GM21737 (cell line): ENCODE data around the gene OTUB1.

Source experiments
- ATAC-seq: cut with Tn5 transposase; IDR thresholded peaks from one replicate; pipeline ENCODE4 v1.9.1; 2021; ENCODE audit warnings: mild to moderate bottlenecking, moderate library complexity; ENCODE audit not compliant: unreplicated experiment

OTUB1 gene

GRCh38 chr11:64022125-64022784, 36.0 kb downstream of the OTUB1 start:
- ATAC-seq, result no peak

DNA sequence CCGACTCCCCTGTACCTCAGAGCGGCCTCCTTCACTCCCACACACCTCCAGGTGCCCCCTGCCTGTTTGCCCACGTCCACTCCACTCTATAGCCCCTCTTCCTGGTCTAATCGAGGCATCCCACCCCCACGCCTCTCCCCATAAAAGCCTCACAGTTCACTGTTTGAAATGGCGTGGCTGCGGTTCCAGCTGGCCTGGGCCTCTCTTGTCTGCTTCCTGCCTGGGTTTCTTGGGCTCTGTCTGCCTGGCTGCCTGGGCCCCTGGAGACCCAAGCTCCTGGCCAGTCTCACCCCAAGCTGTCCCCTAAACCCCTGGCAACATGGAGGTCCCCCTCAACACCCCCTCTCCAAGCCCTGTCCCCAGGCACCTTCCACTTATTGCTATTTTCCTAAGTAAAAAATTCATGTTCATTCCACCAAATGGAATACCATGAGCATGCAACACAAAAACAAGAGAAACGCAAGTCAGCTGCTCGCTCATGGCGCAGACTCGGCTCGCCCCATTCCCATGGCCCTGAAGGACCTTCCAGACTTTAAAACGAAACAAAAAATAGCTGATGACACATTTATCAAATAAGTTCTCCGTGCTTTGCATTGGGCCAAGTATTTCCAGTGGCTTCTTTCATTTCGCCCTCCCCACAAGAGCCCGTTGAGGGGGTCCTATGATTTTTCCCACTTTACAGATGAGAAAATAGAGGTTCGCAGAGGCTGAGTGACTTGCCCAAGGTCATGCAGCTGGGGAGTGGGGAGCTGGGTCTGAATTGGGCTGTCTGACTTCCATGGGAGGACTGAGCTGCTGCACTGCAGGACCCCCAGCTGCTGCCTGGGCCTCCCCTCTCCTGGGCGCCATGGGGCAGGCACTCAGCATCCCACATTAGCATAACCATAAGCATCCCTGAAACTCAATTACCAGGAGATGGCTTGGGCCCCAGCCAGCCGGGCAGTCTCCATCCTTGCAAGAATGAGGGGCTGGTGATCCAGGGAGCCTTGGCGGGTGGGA, 37.8 kb downstream of the OTUB1 start:
- ATAC-seq, result no peak

GRCh38 chr11:64025205-64025604, 39.0 kb downstream of the OTUB1 start:
- ATAC-seq, result no peak

DNA sequence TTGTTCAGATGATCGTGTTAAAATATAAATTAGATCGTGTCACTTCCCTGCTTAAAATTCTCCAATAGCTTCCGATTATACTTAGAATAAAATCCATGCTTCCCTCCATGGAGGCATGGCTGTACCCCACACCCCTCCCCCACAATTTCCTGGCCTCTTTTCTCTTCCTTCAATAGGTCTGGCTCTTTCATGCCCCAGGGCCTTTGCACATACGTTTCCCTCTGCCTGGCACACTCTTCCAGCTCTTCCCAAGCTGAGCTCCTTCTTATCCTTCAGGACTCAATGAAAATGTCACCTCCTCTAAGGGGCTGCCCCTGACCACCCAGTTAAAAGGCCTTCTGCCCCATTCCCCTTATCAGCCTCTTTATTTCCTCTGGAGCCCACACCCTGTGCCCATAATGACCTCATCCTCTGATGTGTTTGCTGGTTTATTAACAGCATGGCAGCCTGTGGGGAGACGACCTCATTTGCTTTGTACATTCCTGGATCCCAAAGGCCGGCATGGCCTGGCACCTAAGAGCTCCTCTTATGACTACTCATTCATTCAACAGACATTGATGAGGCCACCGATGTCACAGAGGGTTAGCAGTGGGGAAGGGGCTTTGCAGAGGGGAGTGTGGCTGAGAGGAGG, 40.5 kb downstream of the OTUB1 start:
- ATAC-seq, result no peak

DNA sequence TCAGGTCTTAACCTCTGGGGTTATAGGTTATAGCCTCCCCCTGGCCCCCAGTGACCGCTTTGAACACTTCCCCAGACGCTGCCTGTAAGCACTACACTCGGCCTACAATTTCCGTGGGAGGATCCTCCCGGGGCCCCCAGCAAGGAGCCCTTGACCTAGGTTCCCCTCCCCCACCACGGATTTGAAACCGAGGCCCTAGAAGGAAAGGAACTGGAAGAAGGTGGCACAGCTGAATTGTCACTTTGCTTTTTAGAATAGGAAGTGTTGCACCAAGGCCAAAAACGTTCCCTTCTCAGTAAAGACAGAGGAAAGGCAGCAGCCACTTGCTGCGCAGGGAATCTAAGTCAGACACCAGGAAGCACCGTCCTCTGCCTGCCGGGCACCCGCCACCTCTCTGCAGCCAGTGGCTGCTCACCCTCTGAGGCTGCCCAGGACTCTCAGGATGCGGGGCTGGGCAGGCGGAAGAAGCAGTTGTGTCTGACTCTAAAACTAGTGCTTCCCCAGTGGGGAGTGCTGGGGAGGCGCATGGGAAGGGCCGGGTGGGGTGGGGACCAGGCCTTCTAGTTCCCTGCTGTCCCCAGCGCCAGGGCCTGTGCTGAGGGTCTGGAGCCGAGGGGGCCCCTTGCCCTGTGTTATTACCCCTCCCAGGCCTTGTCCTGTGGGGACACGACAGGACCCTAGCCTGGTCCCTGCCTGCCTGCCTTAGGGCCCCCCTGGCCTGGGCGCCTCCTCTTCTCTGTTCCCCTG, 41.6 kb downstream of the OTUB1 start:
- no peak for ATAC-seq

DNA sequence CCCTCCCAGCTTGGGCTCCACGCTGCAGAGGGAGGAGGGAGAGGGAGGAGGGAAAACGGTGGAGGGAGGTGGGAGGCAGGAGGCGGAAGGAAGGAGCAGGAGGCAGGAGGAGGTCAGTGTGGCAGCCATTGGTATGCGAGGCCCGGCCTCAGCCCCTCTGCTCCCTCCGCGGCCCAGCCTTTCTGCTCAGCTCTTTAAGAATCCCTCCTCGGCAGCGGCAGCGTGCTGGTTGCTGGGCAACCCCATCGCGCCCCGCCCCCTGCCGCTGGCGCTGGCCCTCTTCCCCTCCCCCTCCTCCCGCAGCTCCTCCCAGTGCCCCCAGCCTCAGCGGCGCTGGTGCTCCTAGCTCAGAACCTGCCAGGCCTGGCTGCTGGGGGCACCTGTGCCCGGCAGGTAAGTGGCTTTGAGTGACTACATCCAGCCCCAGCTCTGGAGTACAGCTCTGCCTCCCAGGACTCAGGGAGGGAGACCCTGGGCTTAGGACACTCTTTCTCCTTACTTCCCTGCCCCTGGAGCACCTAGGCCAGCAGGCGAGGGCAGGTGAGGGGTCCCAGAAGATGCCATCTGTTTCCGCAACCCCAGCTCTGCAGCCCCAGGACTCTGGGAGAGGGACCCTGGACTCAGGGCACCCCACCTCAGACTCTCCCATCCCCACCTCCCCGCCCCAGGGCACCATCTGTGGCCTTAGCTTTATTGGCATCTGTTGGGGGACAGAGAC, 42.3 kb downstream of the OTUB1 start:
- no peak for ATAC-seq

- no peak for ATAC-seq
Measured at GRCh38 chr11:64029773-64030172, 43.5 kb downstream of the OTUB1 start.

- no peak for ATAC-seq
Measured at GRCh38 chr11:64031001-64031400, 44.8 kb downstream of the OTUB1 start.

- ATAC-seq, result no peak
Measured at GRCh38 chr11:64032050-64032449, 45.8 kb downstream of the OTUB1 start.

DNA sequence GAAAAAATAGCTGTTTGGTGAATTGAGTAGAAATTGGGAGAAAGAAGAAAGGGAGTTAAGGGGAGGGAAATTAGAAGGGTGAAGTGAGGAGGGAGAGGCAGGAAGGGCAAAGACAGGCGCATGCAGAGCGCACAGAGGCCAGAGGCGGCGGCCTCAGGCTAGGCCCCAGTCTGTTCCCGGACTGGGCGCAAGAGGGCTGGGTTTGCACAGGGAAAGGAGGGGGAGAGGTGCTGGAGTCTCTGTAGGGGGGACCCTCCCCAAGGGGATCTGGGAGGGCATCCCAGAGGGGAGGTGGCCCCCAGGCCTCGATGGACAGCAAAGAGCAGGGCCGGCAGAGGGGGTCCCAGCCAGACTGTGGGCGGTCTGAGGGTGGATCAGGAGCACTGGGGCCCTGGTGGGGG, 48.2 kb downstream of the OTUB1 start:
- ATAC-seq, result no peak

DNA sequence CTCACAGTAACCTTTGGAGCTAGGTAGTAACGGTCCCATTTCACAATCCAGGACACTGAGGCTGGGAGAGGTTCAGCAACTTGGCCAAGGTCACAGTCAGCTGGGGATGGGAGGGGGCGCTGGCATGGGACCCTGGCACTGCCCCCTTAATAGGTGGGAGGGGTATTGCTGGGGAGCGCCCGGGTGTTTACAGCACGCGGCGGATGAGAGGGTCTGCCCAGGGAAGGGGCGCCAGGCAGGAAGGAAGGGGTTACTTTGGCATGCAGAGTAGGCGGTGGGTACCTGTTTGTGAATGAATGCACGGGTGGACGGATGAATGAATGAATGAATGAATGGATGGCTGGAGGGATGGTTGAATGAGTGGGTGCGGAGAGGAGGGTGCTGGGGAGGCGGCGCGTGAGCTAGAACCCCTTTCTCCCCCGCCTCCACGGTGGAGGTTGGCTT, 48.9 kb downstream of the OTUB1 start:
- no peak for ATAC-seq

GRCh38 chr11:64035576-64035975, 49.3 kb downstream of the OTUB1 start, which contains the start of gene FLRT1:
Gene FLRT1 (plus strand): TSS chr11:64035931. CDS start chr11:64116268, 80,337 bp downstream.
- no peak for ATAC-seq

GRCh38 chr11:64036087-64037026, 50.1 kb downstream of the OTUB1 start:
- no peak for ATAC-seq

DNA sequence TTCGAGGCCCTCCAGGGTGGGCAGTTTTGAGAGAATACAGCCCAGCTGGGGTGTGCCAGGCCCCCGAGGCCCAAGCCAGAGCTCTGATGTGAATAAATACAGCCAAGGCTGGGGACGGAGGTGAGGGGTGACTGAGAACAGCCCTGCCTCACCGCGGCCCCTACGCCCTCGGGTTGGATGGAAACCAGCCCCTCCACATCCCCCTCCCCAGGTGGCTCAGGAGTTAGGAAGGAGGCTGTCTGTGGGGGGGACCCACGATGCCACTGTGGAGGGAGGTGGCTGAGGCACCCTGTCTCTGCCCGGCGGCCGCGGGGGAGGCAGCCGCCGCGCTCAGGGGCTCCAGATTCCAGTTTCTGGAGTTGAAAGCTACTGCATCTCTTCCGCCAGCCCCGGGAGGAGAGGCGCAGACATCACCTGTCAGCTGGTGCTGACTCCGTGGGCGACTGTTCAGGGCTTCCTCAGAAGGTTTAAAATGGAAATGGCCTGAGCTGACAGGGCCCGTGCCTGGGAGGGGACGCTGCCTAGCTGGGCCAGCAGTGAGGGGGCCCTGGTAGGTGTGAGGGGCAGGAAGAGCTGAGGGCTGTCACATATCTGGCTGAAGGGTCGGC, 50.9 kb downstream of the OTUB1 start:
- ATAC-seq, result no peak

GRCh38 chr11:64038500-64038899, 52.3 kb downstream of the OTUB1 start:
- ATAC-seq, result no peak

DNA sequence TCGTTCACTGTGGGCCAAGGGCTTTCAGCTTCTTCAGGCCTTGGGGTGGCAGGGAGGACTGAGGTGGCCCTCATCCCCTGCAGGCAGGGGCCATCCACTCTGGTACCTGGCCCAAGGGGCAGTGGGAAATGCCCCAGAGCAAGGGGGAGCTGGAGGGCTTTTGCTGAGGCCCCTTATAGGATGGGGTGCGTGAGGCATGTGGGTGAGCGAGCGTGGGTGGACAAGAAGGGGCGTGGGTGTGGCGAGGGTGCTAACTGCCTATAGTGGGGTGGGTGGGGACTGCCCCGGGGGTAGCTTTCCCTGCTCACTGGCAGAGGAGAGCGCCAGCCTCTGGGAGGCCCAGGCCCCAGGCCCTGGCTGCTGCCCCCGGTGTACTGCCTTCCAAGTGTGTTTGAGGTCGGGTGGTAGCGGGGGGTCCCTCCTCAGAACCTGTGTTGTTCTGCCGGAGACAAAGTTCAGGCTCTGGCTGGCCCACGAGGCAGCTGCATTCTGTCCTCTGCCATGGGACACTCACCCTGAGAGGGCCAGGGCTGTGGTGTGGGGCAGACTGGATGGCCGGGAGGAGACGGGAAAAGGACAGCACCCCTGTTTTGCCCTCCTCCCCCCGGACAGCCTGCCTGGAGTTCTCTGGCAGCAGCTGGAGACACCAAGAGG, 52.9 kb downstream of the OTUB1 start:
- no peak for ATAC-seq

DNA sequence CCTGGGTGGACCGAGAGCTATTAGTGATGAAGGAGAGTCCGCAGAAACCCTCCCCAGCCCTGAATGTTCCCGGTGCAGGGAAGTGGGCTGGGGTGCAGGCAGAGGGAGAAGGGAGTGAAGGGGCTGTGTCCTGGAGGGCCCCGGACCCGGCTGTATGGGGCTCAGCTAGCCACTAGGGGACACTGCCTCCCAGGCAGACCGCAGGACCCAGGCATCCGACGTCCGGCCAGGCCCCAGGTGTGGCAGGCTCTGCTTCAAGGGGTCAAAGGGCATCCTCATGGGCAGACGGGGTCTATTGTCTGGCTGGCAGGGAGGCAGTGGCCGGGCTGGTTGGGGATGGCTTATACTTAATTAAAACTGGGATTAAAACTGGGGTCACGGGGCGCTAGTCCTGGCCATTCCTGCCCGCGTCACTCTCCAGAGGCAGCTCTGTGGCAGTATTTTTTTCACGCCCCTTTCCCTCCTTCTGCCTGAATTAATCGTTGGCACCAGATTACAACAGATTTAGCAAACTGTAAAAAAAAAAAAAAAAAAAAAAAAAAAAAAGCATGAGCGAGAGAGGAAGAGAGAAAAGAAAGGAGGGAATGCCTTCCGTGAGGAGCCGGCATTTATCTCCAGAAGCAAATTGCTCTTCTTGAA, 54.6 kb downstream of the OTUB1 start:
- no peak for ATAC-seq

DNA sequence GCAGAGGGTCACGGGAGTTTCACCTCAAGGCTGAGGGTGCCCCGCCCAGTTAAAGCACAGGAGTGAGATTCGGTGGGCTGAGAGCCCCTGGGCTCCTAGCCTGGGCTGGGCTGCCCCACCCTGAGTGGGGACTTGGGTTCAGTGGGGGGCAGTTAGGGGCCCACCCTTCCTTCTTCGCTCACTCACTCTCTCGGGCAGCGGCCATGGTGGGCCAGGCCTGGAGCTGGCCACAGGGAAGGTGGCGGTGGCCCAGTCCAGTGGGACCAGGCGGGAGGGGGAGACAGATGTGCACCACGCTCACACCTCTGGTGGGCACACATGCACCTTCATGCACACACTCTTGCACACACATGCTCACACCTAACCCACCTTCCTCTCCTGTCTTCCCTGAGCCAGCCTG, 55.6 kb downstream of the OTUB1 start:
- no peak for ATAC-seq
